ENCODE data around the gene PFN3. TPM values are rescaled to one million over a fixed set of nuclear protein-coding genes. Genes with fewer than 3 reads are reported as not detected.

PFN3 gene
- total RNA-seq, 1 donor from 2014 or later: not detected

GRCh38 chr5:177433658-177434217, 33.3 kb upstream of the PFN3 start:
- H3K36me3 Mint-ChIP-seq (ENCODE audit: low read depth, unreplicated experiment): peaks cover 16% of the 10 kb centered on the region
- Histone ChIP-seq H3K4me3 (ENCODE audit: insufficient read depth, low read depth, low read length) (no peak overlapping the region), H2AFZ (ENCODE audit: low read depth, low read length) (no peak overlapping the region), H4K20me1 (ENCODE audit: insufficient read depth, low read length) (peaks cover 26% of the 10 kb centered on the region), H3K79me2 (ENCODE audit: insufficient read depth, low read length) (peaks cover 18% of the 10 kb centered on the region), H3K9me3 (ENCODE audit: insufficient read depth, low read depth, low read length) (no peaks in the 10 kb centered on the region), H3K9ac (ENCODE audit: low read length) (no peak overlapping the region), H3K27me3 (ENCODE audit: insufficient read depth, low read length) (no peaks in the 10 kb centered on the region), H3K4me2 (ENCODE audit: low read length) (no peak overlapping the region), H3K36me3 (ENCODE audit: insufficient read depth, low read length) (peaks cover 4% of the 10 kb centered on the region), H3K27ac (ENCODE audit: low read depth, low read length) (no peak overlapping the region), H3K4me1 (ENCODE audit: insufficient read depth, low read length) (no peaks in the 10 kb centered on the region)
- peaks cover 9% of the 10 kb centered on the region for H3K4me1 Mint-ChIP-seq (ENCODE audit: low read depth, unreplicated experiment)
- no peak for TF ChIP-seq EZH2 (IDR thresholded peaks at IDR 0.05; ENCODE audit: insufficient read depth, low read length)
- TF ChIP-seq CTCF (IDR thresholded peaks at IDR 0.05; ENCODE audit: insufficient read depth, low read depth, low read length): no peak
- DNase-seq (ENCODE audit: low read depth): no peak
- no peaks in the 10 kb centered on the region for H3K9me3 Mint-ChIP-seq (ENCODE audit: unreplicated experiment)
- no peak overlapping the region for H3K4me3 Mint-ChIP-seq (ENCODE audit: unreplicated experiment)
- FAIRE-seq: no peak
- no peaks in the 10 kb centered on the region for H3K27me3 Mint-ChIP-seq (ENCODE audit: low read depth, unreplicated experiment)
- H3K27ac Mint-ChIP-seq (ENCODE audit: unreplicated experiment): no peak overlapping the region

GRCh38 chr5:177432839-177433657, 32.6 kb upstream of the PFN3 start:
- H4K20me1 ChIP-seq (ENCODE audit: insufficient read depth, low read length): peaks cover 33% of the 10 kb centered on the region
- H3K27me3 ChIP-seq (ENCODE audit: insufficient read depth, low read length): no peaks in the 10 kb centered on the region
- H3K9ac ChIP-seq (ENCODE audit: low read length): no peak overlapping the region
- H3K4me1 ChIP-seq (ENCODE audit: insufficient read depth, low read length): no peaks in the 10 kb centered on the region
- H3K36me3 ChIP-seq (ENCODE audit: insufficient read depth, low read length): peaks cover 4% of the 10 kb centered on the region
- no peak overlapping the region for H3K27ac ChIP-seq (ENCODE audit: low read depth, low read length)
- Mint-ChIP-seq H3K27ac (ENCODE audit: unreplicated experiment) (no peak overlapping the region), H3K27me3 (ENCODE audit: low read depth, unreplicated experiment) (no peaks in the 10 kb centered on the region), H3K4me1 (ENCODE audit: low read depth, unreplicated experiment) (peaks cover 9% of the 10 kb centered on the region), H3K4me3 (ENCODE audit: unreplicated experiment) (no peak overlapping the region), H3K36me3 (ENCODE audit: low read depth, unreplicated experiment) (peaks cover 15% of the 10 kb centered on the region), H3K9me3 (ENCODE audit: unreplicated experiment) (no peaks in the 10 kb centered on the region)
- no peaks in the 10 kb centered on the region for H3K9me3 ChIP-seq (ENCODE audit: insufficient read depth, low read depth, low read length)
- no peak overlapping the region for H3K4me3 ChIP-seq (ENCODE audit: insufficient read depth, low read depth, low read length)
- DNase-seq (ENCODE audit: low read depth) (no peak), FAIRE-seq (no peak)
- H3K79me2 ChIP-seq (ENCODE audit: insufficient read depth, low read length): peaks cover 25% of the 10 kb centered on the region
- no peak overlapping the region for H2AFZ ChIP-seq (ENCODE audit: low read depth, low read length)
- H3K4me2 ChIP-seq (ENCODE audit: low read length): no peak overlapping the region
- TF ChIP-seq CTCF (IDR thresholded peaks at IDR 0.05; ENCODE audit: insufficient read depth, low read depth, low read length) (no peak), EZH2 (IDR thresholded peaks at IDR 0.05; ENCODE audit: insufficient read depth, low read length) (no peak)

Measured in astrocyte (in vitro differentiated cells and primary cell).